Activated CD4-positive, alpha-beta T cell treated with anti-CD3 and anti-CD28 coated beads for 24 hours (primary cell): ENCODE data around the gene ZNF783.
"Not testable (repeated sequence)": the region's sequence is repeated elsewhere in the genome, so short reads cannot be mapped to it uniquely, and the experiment has no call there.

Source experiments
- DNase-seq, 2 donors: peaks; one replicate each; pipeline ENCODE4 v3.0.0-alpha.2; 2020; ENCODE audit warnings: low read depth in 2 of 2

Gene ZNF783

GRCh38 chr7:149300620-149301285 lies 38.8 kb downstream of the ZNF783 start:
- no peak for DNase-seq

DNA sequence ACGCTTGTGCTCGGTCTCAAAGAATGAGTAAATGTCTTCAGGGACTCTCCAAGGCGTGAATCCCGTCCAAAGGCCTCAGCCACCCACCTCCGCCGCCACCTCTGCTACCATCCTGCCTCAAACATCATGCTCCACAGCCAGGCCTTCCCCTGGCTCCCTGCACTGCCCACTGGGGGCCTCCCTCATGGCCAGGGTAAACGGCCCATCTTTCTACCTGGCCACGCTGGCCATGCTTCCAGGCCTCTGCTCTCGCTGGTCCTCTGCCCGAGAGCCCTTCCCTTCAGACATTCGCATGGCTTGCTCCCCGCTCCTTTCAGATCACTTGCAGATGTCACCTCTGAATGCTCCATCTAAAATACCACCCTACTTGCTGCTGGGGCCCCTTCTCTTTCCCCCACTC lies 40.2 kb downstream of the ZNF783 start:
- DNase-seq = no peak

- DNase-seq = no peak
Measured at GRCh38 chr7:149302865-149303264, 40.9 kb downstream of the ZNF783 start.

DNA sequence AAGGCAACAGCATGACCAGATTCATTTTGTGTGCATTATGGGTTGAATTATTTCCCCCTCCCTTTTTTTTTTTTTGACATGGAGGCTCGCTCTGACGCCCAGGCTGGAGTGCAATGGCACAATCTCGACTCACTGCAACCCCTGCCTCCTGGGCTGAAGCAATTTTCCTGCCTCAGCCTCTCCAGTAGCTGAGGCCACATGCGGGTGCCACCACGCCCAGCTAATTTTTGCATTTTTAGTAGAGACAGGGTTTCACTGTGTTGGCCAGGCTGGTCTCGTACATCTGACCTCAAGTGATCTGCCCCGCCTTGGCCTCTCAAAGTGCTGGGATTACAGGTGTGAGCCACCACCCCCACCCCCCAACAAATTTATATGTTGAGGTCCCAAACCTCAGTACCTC lies 42.0 kb downstream of the ZNF783 start:
- DNase-seq = no peak

- DNase-seq = no peak
Measured at GRCh38 chr7:149306854-149307253, 44.9 kb downstream of the ZNF783 start.

DNA sequence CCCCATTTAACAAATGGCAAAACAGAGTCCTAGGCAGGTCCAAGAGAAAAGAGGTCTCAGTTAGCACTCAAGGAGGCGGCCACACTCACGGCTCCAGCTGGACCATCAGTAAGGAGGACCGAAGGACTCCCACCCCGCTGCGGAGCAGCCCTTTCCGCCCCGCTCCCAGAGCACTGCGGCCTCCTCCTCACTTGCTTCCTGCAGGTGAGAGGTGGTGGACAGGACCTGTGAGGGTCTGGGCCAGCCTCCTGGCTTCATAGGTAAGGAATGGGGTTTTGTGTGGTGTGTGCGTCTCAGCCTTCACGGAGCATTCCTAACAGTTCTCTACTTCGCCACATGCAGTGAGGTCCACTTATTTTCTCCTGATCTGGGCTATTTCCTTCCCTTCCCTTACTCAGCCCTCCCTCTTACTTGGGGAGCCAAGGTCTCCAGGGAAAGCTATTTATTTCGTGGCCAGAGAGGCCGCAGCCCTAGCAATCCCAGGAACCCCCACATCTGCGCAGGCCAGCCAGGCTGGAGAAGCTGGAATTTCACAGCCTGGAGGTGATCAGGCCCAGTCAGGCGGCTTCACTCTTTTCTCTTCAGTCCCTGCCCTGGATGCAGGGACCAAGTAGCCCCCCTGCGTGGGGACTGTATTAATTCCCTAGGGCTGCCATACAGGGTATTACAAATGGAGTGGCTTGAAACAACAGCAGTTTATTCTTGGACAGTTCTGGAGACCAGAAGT lies 45.9 kb downstream of the ZNF783 start:
- no peak for DNase-seq

GRCh38 chr7:149310113-149310836 lies 48.3 kb downstream of the ZNF783 start:
- no peak for DNase-seq

DNA sequence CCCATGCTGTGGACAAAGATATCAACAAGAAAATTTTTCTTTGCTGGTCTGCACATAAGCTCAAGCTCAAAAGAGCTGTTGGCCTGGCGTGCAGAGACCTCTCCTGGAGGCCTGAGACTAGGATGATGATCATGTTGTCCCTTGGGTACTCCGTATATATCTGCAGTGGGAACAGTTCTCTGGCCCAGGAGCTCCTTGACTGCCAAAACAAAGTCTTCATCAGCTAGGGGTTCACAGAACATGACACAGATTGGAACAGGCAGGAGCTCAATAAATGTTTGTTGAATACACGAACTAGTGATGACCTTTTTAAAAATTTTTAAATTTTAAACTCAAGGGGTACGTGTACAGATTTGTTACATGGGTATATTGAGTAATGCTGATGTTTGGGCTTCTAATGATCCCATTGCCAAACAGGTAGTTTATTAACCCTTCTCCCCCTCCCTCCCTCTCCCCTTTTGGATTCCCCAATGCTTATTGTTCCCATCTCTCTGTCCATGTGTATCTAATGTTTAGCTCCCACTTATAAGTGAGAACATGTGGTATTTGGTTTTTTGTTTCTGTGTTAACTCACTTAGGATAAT lies 49.1 kb downstream of the ZNF783 start:
- DNase-seq = no peak

DNA sequence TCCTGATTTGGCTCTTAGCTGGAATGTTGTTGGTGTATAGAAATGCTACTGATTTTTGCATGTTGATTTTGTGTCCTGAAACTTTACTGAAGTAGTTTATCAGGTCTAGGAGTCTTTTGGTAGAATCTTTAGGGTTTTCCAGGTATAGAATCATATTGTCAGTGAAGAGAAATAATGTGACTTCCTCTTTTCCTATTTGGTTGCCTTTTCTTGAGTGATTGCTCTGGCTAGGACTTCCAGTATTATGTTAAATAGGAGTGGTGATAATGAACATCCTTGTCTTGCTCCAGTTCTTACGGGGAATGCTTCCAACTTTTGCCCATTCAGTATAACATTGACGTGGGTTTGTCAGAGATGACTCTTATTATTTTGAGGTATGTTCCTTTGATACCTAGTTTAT lies 52.0 kb downstream of the ZNF783 start:
- no peak for DNase-seq

DNA sequence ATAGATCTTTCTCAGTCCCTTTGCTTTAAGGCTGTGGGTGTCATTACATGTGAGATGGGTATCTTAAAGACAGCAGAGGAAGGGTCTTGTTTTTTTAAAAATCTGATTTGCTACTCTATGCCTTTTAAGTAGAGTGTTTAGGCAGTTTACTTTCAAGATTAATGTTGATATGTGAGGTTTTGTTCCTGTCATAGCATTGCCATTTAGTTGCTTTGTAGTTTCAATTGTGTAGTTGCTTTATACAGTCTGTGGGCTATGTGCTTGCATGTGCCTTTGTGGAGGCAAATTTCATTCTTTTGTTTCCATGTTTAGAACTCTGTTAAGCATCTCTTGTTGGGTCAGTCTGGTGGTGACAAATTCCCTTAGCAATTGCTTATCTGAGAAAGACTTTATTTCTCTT lies 54.6 kb downstream of the ZNF783 start:
- DNase-seq = no peak

DNA sequence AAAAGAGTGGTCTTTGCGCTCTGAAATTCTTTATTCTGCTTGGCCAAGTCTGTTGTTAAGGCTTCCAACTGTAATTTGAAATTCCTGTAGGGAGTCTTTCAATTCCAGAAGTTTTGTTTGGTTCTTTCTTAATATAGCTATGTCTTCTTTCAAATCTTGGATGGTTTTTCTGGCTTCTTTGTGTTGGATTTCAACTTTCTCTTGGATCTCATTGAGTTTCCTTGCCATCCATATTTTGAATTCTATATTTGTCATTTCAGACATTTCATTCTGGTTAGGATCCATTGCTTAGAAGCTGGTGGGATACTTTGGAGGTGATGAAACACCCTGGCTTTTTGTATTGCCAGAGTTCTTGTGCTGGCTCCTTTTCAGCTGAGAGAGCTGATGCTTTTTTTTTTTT lies 55.5 kb downstream of the ZNF783 start:
- no peak for DNase-seq

GRCh38 chr7:149317986-149318672 lies 56.1 kb downstream of the ZNF783 start:
- DNase-seq = no peak

- no peak for DNase-seq
Measured at GRCh38 chr7:149319376-149319775, 57.4 kb downstream of the ZNF783 start.

DNA sequence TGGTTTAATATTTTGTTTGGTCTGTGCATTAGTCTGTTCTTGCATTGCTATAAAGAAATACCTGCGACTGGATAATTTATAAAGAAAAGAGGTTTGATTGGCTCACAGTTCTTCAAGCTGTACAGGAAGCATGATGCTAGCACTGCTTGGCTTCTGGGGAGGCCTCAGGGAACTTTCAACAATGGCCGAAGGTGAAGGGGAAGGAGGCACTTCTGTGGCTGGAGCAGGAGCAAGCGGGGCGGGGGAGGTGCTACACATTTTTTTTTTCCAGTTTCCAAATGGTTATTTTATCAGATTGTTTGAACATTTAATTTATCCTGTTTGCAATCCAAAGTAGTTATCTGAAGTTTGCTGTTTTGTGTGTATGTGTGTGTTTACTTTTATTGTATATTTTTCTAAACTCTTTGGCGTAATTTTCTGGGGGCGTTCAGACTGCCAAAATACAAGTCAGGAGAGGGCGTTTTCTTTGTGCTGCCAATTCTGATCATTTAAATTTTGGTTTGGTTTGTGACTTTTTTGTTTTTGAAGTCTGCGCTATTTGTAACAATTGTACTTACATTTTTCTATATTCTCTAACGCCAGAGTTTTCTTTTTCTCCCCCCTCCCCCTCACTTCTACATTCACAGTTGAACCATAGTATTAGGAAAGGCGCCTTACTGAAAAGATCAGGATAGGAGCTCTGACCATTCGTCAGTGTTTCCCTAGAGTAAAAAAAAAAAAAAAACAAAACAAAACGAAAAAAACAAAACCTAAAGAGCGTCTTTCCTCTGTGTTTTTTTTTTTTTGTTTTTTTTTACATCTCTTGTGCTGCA lies 58.5 kb downstream of the ZNF783 start:
- DNase-seq = no peak

GRCh38 chr7:149321125-149321905 lies 59.3 kb downstream of the ZNF783 start:
- not testable (repeated sequence) for DNase-seq

- DNase-seq = no peak
Measured at GRCh38 chr7:149321978-149322541, 60.1 kb downstream of the ZNF783 start.

DNA sequence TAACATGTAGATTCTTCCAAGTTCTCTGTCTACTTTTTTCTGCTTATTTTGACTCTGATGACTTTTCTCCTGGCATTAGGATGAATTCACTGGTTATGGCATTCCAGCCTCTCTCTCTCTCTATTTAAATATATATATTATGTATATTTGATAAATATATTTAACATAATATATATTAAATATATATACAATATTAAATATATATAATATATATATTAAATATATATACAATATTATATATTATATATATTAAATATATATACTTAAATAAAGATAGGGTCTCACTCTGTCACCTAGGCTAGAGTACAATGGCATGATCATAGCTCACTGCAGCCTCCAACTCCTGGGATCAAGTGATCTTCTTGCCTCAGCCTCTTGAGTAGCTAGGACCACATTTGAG lies 60.7 kb downstream of the ZNF783 start:
- no peak for DNase-seq

GRCh38 chr7:149325248-149325647 lies 63.3 kb downstream of the ZNF783 start:
- DNase-seq = no peak

- DNase-seq = no peak
Measured at GRCh38 chr7:149329265-149329664, 67.3 kb downstream of the ZNF783 start.

DNA sequence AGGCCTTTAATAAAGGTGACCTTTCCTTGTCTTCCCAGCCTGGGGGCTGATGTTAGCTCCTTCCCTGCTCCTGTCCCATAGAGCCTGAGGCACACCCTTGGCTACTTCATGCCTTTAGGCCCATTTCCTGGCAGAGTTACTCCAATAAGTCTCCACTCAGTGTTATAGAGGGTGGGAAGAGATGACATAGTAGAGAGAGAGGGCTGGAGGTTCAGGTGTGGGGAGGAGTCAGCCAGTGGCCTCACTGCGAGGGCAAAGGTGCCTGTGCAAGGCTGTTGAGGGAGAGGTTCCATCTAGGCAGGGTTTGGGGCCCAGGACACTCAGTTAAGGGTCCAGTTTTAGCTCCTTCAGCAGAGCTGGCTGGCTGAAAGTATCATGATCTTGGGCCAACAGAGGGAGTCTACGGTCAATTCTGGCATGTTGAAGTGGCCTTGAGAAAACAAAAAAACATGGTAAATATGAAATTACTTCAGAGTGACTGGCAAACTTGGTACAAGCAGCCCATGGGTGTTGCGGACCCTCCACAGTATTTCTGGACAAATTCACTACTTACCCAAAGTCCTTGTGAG lies 67.9 kb downstream of the ZNF783 start:
- no peak for DNase-seq
